HepG2 (cell line): ENCODE data around the gene ABT1. TPM values are rescaled to one million over a fixed set of nuclear protein-coding genes. Genes with fewer than 3 reads are reported as not detected.

Experiments used
- CREB1 ChIP-seq, 2 experiments: fragments of 450-650 bp in 1 of 2; IDR thresholded peaks; 2 replicates each; pipeline ENCODE4 v1.6.1; 2016 to 2017; ENCODE audit warnings: control low read depth in 1 of 2, mild to moderate bottlenecking in 1 of 2, missing compliant biosample characterization in 1 of 2, missing genetic modification characterization in 1 of 2
- DPF2 ChIP-seq: sonication (generic); formaldehyde crosslinking; IDR thresholded peaks from 2 replicates; pipeline ENCODE4 v1.4.0; 2020; ENCODE audit warnings: mild to moderate bottlenecking, low read depth, missing genetic modification reagents, borderline replicate concordance
- FLYWCH1 ChIP-seq: sonication (generic); formaldehyde crosslinking; IDR thresholded peaks from 2 replicates; pipeline ENCODE4 v1.8.1; 2023; ENCODE audit warnings: mild to moderate bottlenecking, missing genetic modification reagents
- MED13 ChIP-seq: sonication (generic); formaldehyde crosslinking; IDR thresholded peaks from 2 replicates; pipeline ENCODE4 v1.5.0; 2020; ENCODE audit warnings: missing genetic modification reagents
- NR2C2 ChIP-seq: sonication (generic); formaldehyde crosslinking; IDR thresholded peaks from 2 replicates; pipeline ENCODE4 v1.4.0; 2020; ENCODE audit warnings: missing genetic modification reagents, mild to moderate bottlenecking, moderate library complexity, borderline replicate concordance
- POGZ ChIP-seq: sonication (generic); formaldehyde crosslinking; IDR thresholded peaks from 2 replicates; pipeline ENCODE4 v1.4.0; 2020; ENCODE audit warnings: mild to moderate bottlenecking, missing genetic modification reagents
- SATB2 ChIP-seq: sonication (generic); formaldehyde crosslinking; IDR thresholded peaks from 2 replicates; pipeline ENCODE4 v1.5.0; 2020; ENCODE audit warnings: missing genetic modification reagents
- TOPORS ChIP-seq: sonication (generic); formaldehyde crosslinking; IDR thresholded peaks from 2 replicates; pipeline ENCODE4 v1.8.0; 2023; ENCODE audit warnings: mild to moderate bottlenecking, missing genetic modification reagents
- ZBTB7A ChIP-seq: sonication (generic); formaldehyde crosslinking; IDR thresholded peaks from 2 replicates; pipeline ENCODE4 v1.8.0; 2022; ENCODE audit warnings: mild to moderate bottlenecking, missing genetic modification reagents
- ZNF44 ChIP-seq: sonication (generic); formaldehyde crosslinking; IDR thresholded peaks from 2 replicates; pipeline ENCODE4 v1.5.1; 2020; ENCODE audit warnings: mild to moderate bottlenecking, missing genetic modification reagents
- ZNF496 ChIP-seq: sonication (generic); formaldehyde crosslinking; IDR thresholded peaks from 2 replicates; pipeline ENCODE4 v1.8.1; 2023; ENCODE audit warnings: mild to moderate bottlenecking, moderate library complexity, missing genetic modification reagents; ENCODE audit not compliant: insufficient replicate concordance
- ZNF567 ChIP-seq: sonication (generic); formaldehyde crosslinking; IDR thresholded peaks from 2 replicates; pipeline ENCODE4 v1.8.1; 2023; ENCODE audit warnings: mild to moderate bottlenecking, missing genetic modification reagents, borderline replicate concordance
- ZNF652 ChIP-seq: IDR thresholded peaks from 2 replicates; pipeline ENCODE4 v1.6.1; 2016; ENCODE audit warnings: low read depth, borderline replicate concordance
- ZNF891 ChIP-seq: sonication (generic); formaldehyde crosslinking; IDR thresholded peaks from 2 replicates; pipeline ENCODE4 v1.5.0; 2020; ENCODE audit warnings: mild to moderate bottlenecking, missing genetic modification reagents
- polyA plus RNA-seq, 8 experiments: library from polyadenylated mRNA; depleted of rRNA in 3 of 8; stranded (reverse) in 7 of 8; unstranded in 1 of 8; fragments of >200 nt; fragmentation: Illumina TruSeq in 4 of 8; extraction: Trizol in 4 of 8; gene quantifications; 2 replicates each; pipeline versions ENCODE4 v1.2.1 to v1.2.3, GENCODE V29; 2011 to 2016; ENCODE audit warnings: low read depth in 4 of 8, missing spikeins in 1 of 8, mixed read lengths in 1 of 8; ENCODE audit not compliant: insufficient read depth in 1 of 8
- total RNA-seq, 5 experiments: library from RNA; depleted of rRNA; stranded (reverse); fragments of >200 nt; fragmentation: Illumina TruSeq; extraction: Trizol; gene quantifications; 2 replicates each; pipeline ENCODE4 v1.2.3, GENCODE V29; 2016; ENCODE audit warnings: low read depth in 1 of 5
- TF ChIP-seq, protein P1 (sequence below): sonication (generic); formaldehyde crosslinking; IDR thresholded peaks from 2 replicates; pipeline ENCODE4 v1.5.1; 2020; ENCODE audit warnings: missing genetic modification reagents, mild to moderate bottlenecking, borderline replicate concordance
- TF ChIP-seq, protein P2 (sequence below): IDR thresholded peaks from 2 replicates; pipeline ENCODE4 v1.6.1; 2016; ENCODE audit warnings: missing biosample characterization, missing genetic modification reagents, low read depth
- TF ChIP-seq, protein P3 (sequence below): sonication (generic); formaldehyde crosslinking; conservative IDR thresholded peaks from 2 replicates; pipeline ENCODE4 v1.4.0; 2020; ENCODE audit warnings: missing genetic modification reagents
- TF ChIP-seq, protein P4 (sequence below): sonication (generic); formaldehyde crosslinking; IDR thresholded peaks from 2 replicates; pipeline ENCODE4 v1.4.0; 2020; ENCODE audit warnings: missing genetic modification reagents, mild to moderate bottlenecking, borderline replicate concordance
- TF ChIP-seq, protein P5 (sequence below): sonication (generic); formaldehyde crosslinking; IDR thresholded peaks from 2 replicates; pipeline ENCODE4 v1.4.0; 2020; ENCODE audit warnings: missing genetic modification reagents, borderline replicate concordance

The ABT1 gene
- total and polyA plus RNA-seq, 2 of the 13 experiments (the other 11 are each of a cell fraction or from before 2014, with no cell fraction given) = 38.4 TPM

DNA sequence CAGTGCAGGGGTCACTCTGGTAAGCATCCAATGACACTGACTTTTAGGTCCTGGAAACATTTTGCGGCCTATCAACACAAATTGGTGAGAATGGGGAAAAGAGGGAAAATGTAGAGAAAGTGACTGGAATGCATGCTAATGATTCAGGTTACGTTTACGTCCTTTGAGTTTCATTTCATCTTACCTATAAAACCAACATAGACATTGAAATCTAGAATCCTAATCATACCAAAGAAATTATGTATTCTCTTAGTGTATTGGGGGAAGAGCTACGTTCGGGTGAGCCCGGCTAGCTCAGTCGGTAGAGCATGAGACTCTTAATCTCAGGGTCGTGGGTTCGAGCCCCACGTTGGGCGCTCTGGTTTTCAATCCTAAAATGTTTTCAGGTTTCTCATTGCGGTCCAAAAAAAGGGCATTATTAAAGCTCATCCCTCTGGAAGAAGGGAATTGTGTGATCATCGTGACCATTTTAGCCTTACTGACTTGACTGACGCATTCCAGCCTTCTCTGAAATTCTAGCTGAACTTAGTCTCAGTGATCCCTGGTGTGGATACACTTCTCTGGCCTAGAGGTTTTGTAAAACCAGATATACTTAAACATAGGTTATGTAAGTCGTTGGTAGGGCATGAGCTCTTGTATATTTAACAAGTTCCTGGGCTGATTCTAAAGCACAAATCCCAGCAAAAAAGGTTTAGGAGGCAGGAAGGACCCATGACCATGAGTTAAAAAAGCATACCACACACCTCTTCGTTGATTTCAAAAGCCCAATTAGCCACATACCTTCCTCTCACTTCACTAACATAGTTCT is 40.3 kb upstream of the ABT1 start (continued):
- TF ChIP-seq, protein P1, sequence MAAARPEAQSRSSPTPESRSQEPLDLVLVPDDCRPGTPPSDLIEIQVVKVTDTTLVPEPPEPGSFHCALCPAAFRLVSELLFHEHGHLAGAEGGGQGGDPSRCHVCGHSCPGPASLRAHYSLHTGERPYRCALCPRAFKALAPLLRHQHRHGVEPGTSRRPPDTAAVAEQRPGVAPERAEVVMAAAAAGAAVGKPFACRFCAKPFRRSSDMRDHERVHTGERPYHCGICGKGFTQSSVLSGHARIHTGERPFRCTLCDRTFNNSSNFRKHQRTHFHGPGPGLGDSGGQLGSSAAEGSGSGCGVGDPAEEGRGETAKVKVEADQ (CRISPR knock-in tag) = peak; percentile 53; the same call in 1 of the 2 replicates
- TF ChIP-seq MED13 (no peak), ZNF652 (peak; percentile 36; the same call in 1 of the 2 replicates), DPF2 (CRISPR knock-in tag) (no peak), CREB1 (IDR thresholded peaks at IDR 0.05) (no peak), CREB1 (CRISPR knock-in tag; IDR thresholded peaks at IDR 0.05) (peak; percentile 87), ZBTB7A (CRISPR knock-in tag) (no peak), FLYWCH1 (CRISPR knock-in tag) (no peak), NR2C2 (peak; percentile 44; the same call in 1 of the 2 replicates), ZNF496 (CRISPR knock-in tag) (no peak), TOPORS (CRISPR knock-in tag) (0 out of 2 replicates have a peak, but pooled peaks have one; percentile 72), ZNF44 (CRISPR knock-in tag) (no peak), ZNF891 (no peak), POGZ (CRISPR knock-in tag) (peak; percentile 53; the same call in 1 of the 2 replicates), ZNF567 (CRISPR knock-in tag) (no peak), SATB2 (CRISPR knock-in tag) (peak; percentile 32; the same call in 1 of the 2 replicates)
- TF ChIP-seq, protein P2, sequence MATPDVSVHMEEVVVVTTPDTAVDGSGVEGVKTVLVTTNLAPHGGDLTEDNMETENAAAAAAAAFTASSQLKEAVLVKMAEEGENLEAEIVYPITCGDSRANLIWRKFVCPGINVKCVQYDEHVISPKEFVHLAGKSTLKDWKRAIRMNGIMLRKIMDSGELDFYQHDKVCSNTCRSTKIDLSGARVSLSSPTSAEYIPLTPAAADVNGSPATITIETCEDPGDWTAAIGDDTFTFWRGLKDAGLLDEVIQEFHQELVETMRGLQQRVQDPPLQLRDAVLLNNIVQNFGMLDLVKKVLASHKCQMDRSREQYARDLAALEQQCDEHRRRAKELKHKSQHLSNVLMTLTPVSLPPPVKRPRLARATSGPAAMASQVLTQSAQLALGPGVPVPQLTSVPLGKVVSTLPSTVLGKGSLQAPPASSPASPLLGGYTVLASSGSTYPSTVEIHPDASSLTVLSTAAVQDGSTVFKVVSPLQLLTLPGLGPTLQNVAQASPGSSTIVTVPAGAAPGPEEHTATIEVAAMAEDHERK (CRISPR knock-in tag) = no peak
- TF ChIP-seq, protein P3, sequence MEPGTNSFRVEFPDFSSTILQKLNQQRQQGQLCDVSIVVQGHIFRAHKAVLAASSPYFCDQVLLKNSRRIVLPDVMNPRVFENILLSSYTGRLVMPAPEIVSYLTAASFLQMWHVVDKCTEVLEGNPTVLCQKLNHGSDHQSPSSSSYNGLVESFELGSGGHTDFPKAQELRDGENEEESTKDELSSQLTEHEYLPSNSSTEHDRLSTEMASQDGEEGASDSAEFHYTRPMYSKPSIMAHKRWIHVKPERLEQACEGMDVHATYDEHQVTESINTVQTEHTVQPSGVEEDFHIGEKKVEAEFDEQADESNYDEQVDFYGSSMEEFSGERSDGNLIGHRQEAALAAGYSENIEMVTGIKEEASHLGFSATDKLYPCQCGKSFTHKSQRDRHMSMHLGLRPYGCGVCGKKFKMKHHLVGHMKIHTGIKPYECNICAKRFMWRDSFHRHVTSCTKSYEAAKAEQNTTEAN (CRISPR knock-in tag) = 0 out of 2 replicates have a peak, but pooled peaks have one; percentile 70
- TF ChIP-seq, protein P4, sequence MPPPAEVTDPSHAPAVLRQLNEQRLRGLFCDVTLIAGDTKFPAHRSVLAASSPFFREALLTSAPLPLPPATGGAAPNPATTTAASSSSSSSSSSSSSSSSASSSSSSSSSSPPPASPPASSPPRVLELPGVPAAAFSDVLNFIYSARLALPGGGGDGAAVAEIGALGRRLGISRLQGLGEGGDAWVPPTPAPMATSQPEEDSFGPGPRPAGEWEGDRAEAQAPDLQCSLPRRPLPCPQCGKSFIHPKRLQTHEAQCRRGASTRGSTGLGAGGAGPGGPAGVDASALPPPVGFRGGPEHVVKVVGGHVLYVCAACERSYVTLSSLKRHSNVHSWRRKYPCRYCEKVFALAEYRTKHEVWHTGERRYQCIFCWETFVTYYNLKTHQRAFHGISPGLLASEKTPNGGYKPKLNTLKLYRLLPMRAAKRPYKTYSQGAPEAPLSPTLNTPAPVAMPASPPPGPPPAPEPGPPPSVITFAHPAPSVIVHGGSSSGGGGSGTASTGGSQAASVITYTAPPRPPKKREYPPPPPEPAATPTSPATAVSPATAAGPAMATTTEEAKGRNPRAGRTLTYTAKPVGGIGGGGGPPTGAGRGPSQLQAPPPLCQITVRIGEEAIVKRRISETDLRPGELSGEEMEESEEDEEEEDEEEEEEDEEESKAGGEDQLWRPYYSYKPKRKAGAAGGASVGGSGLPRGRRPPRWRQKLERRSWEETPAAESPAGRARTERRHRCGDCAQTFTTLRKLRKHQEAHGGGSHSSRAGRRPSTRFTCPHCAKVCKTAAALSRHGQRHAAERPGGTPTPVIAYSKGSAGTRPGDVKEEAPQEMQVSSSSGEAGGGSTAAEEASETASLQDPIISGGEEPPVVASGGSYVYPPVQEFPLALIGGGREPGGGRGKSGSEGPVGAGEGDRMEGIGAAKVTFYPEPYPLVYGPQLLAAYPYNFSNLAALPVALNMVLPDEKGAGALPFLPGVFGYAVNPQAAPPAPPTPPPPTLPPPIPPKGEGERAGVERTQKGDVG (CRISPR knock-in tag) = no peak
- TF ChIP-seq, protein P5, sequence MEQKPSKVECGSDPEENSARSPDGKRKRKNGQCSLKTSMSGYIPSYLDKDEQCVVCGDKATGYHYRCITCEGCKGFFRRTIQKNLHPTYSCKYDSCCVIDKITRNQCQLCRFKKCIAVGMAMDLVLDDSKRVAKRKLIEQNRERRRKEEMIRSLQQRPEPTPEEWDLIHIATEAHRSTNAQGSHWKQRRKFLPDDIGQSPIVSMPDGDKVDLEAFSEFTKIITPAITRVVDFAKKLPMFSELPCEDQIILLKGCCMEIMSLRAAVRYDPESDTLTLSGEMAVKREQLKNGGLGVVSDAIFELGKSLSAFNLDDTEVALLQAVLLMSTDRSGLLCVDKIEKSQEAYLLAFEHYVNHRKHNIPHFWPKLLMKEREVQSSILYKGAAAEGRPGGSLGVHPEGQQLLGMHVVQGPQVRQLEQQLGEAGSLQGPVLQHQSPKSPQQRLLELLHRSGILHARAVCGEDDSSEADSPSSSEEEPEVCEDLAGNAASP (CRISPR knock-in tag) = 0 out of 2 replicates have a peak, but pooled peaks have one; percentile 23
